D721Med (cell line): ENCODE results near the gene TTC7B.

Experiments used
- DNase-seq: peaks from one replicate; pipeline ENCODE4 v3.0.0; 2011; ENCODE audit warnings: low spot score; ENCODE audit not compliant: insufficient read length
- FAIRE-seq: peaks from 2 replicates; lab custom pipeline; 2011; peaks lifted over from hg19 to GRCh38; lab: Jason Lieb, UNC
- TF ChIP-seq, protein P1 (sequence below): IDR thresholded peaks from 2 replicates; pipeline ENCODE4 v1.5.1; 2012; ENCODE audit warnings: mild to moderate bottlenecking, control low read depth; ENCODE audit not compliant: insufficient read depth; ENCODE audit errors: missing control alignments

TTC7B gene

DNA sequence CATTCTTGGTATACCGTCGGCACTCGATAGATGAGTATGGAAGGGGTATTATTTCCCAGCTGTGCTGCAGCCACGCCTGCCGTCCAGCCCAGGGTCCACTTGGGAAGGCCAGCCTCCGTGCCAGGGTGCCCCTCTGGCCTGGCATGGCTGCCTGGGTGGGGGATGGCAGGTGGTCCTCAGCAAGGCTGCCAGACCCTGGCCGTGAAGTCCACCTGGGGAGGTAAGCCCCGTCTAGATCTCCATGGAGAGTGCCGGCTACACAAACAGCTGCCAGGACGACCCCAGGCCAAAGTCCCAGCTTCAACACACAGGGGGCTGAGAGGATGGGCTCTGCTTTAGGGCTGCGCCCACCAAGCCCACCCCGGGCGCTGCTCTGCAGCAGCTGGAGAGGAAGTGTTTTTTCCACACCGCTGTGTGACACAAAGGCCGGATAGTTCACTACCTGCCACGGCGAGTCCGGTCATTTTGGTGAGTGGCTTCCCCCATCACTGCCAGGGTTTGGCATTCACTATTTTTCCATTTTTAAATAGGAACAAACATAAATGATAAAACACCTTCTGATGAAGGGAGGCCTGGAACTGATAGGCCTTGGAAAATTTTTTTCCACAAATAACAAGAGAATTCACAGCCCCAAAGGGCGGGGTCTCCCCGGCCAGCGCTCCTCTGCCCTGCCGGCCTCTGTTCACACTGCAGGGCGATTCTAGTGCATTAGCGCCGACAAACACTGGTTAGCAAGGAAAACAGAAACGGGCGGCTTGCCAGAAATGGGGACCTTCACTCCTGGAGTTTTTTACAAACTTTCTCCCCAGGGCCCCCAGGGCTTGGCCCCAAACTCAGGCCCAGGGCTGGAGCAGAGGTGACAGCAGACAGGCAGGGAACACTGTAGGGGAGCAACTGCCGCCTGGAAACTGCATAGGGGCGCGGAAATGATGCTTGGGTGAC, 257.9 kb downstream of the TTC7B start:
- FAIRE-seq, result no peak
- no peak for DNase-seq
- TF ChIP-seq, protein P1, sequence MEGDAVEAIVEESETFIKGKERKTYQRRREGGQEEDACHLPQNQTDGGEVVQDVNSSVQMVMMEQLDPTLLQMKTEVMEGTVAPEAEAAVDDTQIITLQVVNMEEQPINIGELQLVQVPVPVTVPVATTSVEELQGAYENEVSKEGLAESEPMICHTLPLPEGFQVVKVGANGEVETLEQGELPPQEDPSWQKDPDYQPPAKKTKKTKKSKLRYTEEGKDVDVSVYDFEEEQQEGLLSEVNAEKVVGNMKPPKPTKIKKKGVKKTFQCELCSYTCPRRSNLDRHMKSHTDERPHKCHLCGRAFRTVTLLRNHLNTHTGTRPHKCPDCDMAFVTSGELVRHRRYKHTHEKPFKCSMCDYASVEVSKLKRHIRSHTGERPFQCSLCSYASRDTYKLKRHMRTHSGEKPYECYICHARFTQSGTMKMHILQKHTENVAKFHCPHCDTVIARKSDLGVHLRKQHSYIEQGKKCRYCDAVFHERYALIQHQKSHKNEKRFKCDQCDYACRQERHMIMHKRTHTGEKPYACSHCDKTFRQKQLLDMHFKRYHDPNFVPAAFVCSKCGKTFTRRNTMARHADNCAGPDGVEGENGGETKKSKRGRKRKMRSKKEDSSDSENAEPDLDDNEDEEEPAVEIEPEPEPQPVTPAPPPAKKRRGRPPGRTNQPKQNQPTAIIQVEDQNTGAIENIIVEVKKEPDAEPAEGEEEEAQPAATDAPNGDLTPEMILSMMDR, result no peak

DNA sequence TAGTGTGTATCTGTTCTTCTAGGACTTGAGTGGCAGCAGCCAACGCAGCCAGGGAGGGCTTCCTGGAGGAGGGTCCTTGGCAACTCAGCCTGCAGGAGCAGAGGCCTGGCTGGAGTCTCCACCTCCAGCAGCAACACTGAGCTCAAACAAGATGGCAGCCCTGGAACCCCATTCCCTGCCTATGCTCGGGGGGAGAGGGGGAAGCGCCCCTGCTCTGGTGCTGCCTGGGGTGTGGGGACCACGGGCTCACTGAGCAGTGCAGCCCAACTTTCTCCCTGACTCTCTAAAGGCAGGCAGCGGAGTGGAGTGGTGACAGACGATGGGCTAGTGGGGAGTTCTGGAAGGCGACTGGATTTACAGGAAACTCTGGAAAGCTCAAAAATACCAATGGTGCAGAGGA, 258.7 kb downstream of the TTC7B start:
- DNase-seq (no peak), FAIRE-seq (no peak)
- TF ChIP-seq, protein P1, result no peak

DNA sequence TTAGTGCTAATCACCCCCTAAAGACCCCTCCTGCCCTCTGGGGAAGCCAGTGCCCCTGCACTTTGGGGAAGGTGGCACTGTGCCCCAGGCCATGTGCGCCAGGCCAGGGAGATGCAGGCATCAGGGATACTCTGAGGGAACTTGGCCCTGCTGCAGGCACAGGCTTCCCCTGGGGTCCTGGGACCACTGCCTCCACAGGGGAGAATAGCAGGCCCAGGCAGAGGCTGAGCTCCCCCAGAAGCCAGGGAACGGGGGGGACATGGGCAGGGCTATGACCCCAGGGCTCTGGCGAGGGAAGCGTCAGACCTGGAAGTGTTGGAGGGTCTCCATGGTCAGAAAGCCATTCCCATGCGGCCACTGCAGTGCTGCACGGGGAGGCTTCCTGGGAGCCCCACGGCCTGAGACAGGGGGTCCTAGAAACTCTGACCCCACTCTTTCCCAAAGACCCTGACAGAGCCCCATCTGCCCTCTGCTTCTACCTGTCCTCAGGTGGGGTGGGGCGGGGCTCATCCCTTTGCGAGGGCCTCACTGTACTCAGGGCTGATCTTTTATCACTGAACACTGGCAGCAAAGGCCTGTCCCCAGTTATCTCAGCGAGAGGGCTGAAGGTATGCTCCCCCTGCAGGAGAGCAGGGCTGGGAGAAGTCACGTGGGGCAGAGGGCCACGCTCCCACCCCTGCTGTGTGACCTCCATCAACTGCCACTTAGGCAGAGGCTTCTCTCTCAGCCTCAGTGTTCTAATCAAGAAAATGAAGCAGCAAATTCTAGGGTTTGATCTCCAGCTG, 259.4 kb downstream of the TTC7B start:
- TF ChIP-seq, protein P1, result no peak
- FAIRE-seq (no peak), DNase-seq (no peak)

DNA sequence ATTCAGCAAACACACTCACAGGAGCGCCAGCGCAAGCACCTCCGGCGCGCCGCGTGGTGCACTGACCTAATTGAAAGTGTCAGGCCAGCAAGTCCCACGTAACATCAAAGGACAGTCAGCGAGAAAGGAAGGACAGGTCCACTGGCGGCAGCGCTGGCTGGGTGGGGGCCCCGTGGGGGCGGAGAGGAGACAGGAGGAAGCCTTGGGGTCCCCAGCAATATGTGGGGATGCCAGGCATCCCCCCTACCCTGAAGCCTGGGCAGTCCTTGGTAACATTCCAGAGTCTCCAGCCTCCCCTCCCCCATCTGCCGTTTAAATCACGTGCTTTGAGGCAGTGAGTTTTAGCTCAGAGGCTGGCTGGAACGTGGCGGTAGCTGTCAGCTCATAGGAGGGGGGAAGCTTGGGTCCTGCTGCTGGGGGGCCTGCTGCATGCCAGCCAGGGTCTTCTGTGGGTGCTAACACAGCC, 260.2 kb downstream of the TTC7B start:
- FAIRE-seq (no peak), DNase-seq (no peak)
- TF ChIP-seq, protein P1, result no peak

DNA sequence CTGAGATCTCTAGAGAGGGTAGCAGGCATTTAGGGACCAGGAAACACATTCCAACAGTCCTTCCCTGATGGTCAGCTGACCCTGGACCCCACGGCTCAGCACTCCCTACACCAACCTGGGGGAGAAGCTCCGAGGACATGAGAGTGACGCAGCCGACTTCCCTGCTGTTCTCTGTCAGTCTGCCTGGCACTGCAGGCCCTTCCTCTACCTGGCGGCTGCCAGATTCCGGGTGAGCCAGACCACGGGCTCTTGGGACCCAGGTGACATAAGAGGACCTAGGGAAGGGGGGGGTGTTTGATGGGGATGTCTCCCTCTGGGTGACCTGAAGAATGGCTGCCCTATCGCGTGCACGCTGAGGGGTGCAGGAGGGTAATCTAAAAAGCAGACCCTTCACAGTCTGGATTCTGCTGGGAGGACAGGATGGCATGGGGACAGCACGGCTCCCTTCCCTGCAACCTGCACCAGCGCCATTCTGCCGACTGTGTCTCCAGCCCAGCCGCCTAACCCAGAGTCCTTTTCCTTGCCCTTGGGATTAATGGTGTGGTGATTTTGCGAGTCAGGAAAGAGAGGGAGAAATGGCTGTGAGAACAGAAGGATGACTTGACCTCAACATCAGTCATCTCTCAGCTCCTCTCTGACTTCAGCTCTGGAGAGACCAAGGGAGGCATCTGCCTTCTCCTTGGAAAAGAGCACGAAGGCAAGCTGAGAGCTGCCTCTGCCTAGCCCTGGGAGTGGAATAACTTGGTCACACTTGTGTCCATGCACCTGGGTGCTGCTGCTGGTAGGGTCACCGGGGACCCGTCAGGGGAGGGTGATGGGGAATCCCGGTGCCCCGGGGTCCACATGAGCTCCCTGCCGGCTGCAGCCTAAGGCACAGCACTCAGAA, 260.9 kb downstream of the TTC7B start:
- TF ChIP-seq, protein P1, result no peak
- no peak for DNase-seq
- FAIRE-seq, result no peak

DNA sequence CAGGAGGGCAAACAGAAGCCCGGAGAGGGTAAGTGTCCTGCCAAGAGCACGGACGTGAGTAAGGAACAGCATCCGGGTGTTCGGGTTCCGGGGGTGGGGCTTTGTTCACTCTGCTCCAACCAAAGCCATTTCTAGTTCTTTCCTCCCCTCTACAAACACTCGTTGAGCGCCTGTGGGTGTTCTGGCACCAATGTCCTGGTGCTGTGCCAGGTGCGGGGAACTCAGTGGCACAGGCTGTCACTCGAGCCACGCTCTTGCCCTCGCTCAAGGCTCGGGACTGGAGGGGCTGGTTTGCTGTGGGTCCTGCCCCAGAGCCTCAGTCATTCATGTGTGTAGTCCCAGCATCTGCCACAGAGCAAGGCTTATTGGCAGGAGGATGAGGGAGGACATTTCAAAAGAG, 261.9 kb downstream of the TTC7B start:
- FAIRE-seq, result no peak
- TF ChIP-seq, protein P1, result no peak
- no peak for DNase-seq
